ENCODE data around the gene RHOF.

The RHOF gene

GRCh38 chr12:121804417-121805111, 11.1 kb upstream of the RHOF start:
- DNase-seq (ENCODE audit: low spot score): no peak

GRCh38 chr12:121803861-121804416, 10.5 kb upstream of the RHOF start, which contains the start of gene SETD1B:
Gene SETD1B, plus strand, starts transcription at chr12:121804009. Its CDS starts 729 bp downstream, at chr12:121804738.
- DNase-seq (ENCODE audit: low spot score): peak; percentile 61

GRCh38 chr12:121802843-121803698, 9.6 kb upstream of the RHOF start:
- DNase-seq (ENCODE audit: low spot score): peak; percentile 98

GRCh38 chr12:121802485-121802842, 9.0 kb upstream of the RHOF start:
- no peak for DNase-seq (ENCODE audit: low spot score)

GRCh38 chr12:121801595-121802484, 8.4 kb upstream of the RHOF start:
- DNase-seq (ENCODE audit: low spot score): no peak

- DNase-seq (ENCODE audit: low spot score): peak; percentile 70
Observed at GRCh38 chr12:121800694-121801594, 7.5 kb upstream of the RHOF start.

GRCh38 chr12:121799842-121800693, 6.6 kb upstream of the RHOF start:
- DNase-seq (ENCODE audit: low spot score): peak; percentile 63

- DNase-seq (ENCODE audit: low spot score): peak; percentile 83
Observed at GRCh38 chr12:121799156-121799841, 5.8 kb upstream of the RHOF start.

- DNase-seq (ENCODE audit: low spot score): no peak
Observed at GRCh38 chr12:121798787-121799155, 5.3 kb upstream of the RHOF start.

GRCh38 chr12:121797937-121798786, 4.7 kb upstream of the RHOF start:
- peak; percentile 47 for DNase-seq (ENCODE audit: low spot score)

- peak; percentile 83 for DNase-seq (ENCODE audit: low spot score)
Observed at GRCh38 chr12:121796855-121797751, 3.6 kb upstream of the RHOF start.

- peak; percentile 93 for DNase-seq (ENCODE audit: low spot score)
Observed at GRCh38 chr12:121795034-121795968, 1.8 kb upstream of the RHOF start.

- no peak for DNase-seq (ENCODE audit: low spot score)
Observed at GRCh38 chr12:121794534-121795033, 1.1 kb upstream of the RHOF start.

- peak; percentile 92 for DNase-seq (ENCODE audit: low spot score)
Observed at GRCh38 chr12:121793838-121794533, 498 bp upstream of the RHOF start.
